HL-60 (cell line): ENCODE data around the gene RAD18.

Experiments used
- DNase-seq, 2 experiments: peaks; one replicate each; pipeline ENCODE4 v3.0.0-alpha.2; 2010 to 2020; ENCODE audit warnings: low read depth in 1 of 2, low spot score in 1 of 2
- H3K27ac ChIP-seq: fragments of 250-450 bp; sonication (Bioruptor Pico); replicated peaks from 2 replicates; pipeline ENCODE4 v1.5.1; 2020; ENCODE audit warnings: mild to moderate bottlenecking, moderate library complexity
- H3K27me3 ChIP-seq: fragments of 250-450 bp; sonication (Bioruptor Pico); 2 replicates; pipeline ENCODE4 v1.5.1; 2021; ENCODE audit warnings: mild to moderate bottlenecking, moderate library complexity; ENCODE audit not compliant: insufficient read depth, poor library complexity, severe bottlenecking
- H3K4me3 ChIP-seq: replicated peaks from 2 replicates; pipeline ENCODE4 v1.5.1; 2011; ENCODE audit warnings: mild to moderate bottlenecking, control low read depth, low read length; ENCODE audit not compliant: insufficient read depth
- GABPA ChIP-seq: IDR thresholded peaks from 2 replicates; pipeline ENCODE4 v1.6.1; 2012; ENCODE audit warnings: low read depth
- POLR2AphosphoS5 ChIP-seq: IDR thresholded peaks from 2 replicates; pipeline ENCODE4 v1.6.1; 2012; ENCODE audit warnings: low read depth
- SPI1 ChIP-seq: IDR thresholded peaks from 2 replicates; pipeline ENCODE4 v1.6.1; 2012; ENCODE audit warnings: low read depth, mild to moderate bottlenecking, borderline replicate concordance
- TF ChIP-seq, protein P1 (sequence below): IDR thresholded peaks from one replicate; pipeline ENCODE4 v1.5.1; 2011; ENCODE audit warnings: low read length, control low read depth, inconsistent platforms; ENCODE audit not compliant: insufficient read depth
- TF ChIP-seq, protein P2 (sequence below): IDR thresholded peaks from 2 replicates; pipeline ENCODE4 v1.6.1; 2012; ENCODE audit warnings: low read depth; ENCODE audit not compliant: insufficient replicate concordance

The RAD18 gene

GRCh38 chr3:8872261-8872660 lies 91.0 kb downstream of the RAD18 start:
- no peak for DNase-seq
- TF ChIP-seq, protein P1, sequence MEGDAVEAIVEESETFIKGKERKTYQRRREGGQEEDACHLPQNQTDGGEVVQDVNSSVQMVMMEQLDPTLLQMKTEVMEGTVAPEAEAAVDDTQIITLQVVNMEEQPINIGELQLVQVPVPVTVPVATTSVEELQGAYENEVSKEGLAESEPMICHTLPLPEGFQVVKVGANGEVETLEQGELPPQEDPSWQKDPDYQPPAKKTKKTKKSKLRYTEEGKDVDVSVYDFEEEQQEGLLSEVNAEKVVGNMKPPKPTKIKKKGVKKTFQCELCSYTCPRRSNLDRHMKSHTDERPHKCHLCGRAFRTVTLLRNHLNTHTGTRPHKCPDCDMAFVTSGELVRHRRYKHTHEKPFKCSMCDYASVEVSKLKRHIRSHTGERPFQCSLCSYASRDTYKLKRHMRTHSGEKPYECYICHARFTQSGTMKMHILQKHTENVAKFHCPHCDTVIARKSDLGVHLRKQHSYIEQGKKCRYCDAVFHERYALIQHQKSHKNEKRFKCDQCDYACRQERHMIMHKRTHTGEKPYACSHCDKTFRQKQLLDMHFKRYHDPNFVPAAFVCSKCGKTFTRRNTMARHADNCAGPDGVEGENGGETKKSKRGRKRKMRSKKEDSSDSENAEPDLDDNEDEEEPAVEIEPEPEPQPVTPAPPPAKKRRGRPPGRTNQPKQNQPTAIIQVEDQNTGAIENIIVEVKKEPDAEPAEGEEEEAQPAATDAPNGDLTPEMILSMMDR, result no peak
- TF ChIP-seq POLR2AphosphoS5, result no peak
- TF ChIP-seq, protein P2, sequence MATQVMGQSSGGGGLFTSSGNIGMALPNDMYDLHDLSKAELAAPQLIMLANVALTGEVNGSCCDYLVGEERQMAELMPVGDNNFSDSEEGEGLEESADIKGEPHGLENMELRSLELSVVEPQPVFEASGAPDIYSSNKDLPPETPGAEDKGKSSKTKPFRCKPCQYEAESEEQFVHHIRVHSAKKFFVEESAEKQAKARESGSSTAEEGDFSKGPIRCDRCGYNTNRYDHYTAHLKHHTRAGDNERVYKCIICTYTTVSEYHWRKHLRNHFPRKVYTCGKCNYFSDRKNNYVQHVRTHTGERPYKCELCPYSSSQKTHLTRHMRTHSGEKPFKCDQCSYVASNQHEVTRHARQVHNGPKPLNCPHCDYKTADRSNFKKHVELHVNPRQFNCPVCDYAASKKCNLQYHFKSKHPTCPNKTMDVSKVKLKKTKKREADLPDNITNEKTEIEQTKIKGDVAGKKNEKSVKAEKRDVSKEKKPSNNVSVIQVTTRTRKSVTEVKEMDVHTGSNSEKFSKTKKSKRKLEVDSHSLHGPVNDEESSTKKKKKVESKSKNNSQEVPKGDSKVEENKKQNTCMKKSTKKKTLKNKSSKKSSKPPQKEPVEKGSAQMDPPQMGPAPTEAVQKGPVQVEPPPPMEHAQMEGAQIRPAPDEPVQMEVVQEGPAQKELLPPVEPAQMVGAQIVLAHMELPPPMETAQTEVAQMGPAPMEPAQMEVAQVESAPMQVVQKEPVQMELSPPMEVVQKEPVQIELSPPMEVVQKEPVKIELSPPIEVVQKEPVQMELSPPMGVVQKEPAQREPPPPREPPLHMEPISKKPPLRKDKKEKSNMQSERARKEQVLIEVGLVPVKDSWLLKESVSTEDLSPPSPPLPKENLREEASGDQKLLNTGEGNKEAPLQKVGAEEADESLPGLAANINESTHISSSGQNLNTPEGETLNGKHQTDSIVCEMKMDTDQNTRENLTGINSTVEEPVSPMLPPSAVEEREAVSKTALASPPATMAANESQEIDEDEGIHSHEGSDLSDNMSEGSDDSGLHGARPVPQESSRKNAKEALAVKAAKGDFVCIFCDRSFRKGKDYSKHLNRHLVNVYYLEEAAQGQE, result no peak
- no peak for TF ChIP-seq GABPA
- no peak for TF ChIP-seq SPI1
- Histone ChIP-seq H3K27ac (no peak overlapping the region), H3K4me3 (no peak overlapping the region), H3K27me3 (no peaks in the 10 kb centered on the region)

- Histone ChIP-seq H3K27ac (no peak overlapping the region), H3K27me3 (no peaks in the 10 kb centered on the region), H3K4me3 (no peak overlapping the region)
- TF ChIP-seq, protein P2, result no peak
- no peak for TF ChIP-seq SPI1
- TF ChIP-seq POLR2AphosphoS5, result no peak
- TF ChIP-seq, protein P1, result no peak
- TF ChIP-seq GABPA, result no peak
- DNase-seq, result no peak
Observed at GRCh38 chr3:8871306-8871705, 92.0 kb downstream of the RAD18 start.

GRCh38 chr3:8870134-8870533 lies 93.1 kb downstream of the RAD18 start:
- TF ChIP-seq POLR2AphosphoS5, result no peak
- TF ChIP-seq, protein P1, result no peak
- TF ChIP-seq, protein P2, result no peak
- no peak for TF ChIP-seq GABPA
- no peak for TF ChIP-seq SPI1
- H3K27me3 ChIP-seq, result no peaks in the 10 kb centered on the region
- no peak for DNase-seq
- H3K4me3 ChIP-seq, result no peak overlapping the region
- no peak overlapping the region for H3K27ac ChIP-seq
